Smooth muscle cell (in vitro differentiated cells): ENCODE measurements around the gene TBXA2R. TPM values are rescaled to one million over a fixed set of nuclear protein-coding genes. Genes with fewer than 3 reads are reported as not detected.

ENCODE experiments used
- DNase-seq: peaks from one replicate; lab custom pipeline; 2025; ENCODE audit not compliant: unreplicated experiment; lab: John Stamatoyannopoulos, UW
- H2AFZ ChIP-seq: fragments of 200-600 bp; sonication (generic); 2 replicates; pipeline ENCODE4 v1.6.0; 2016; ENCODE audit warnings: antibody characterized with exemption, low read depth, mild to moderate bottlenecking
- H3F3A ChIP-seq: fragments of 200-600 bp; sonication (generic); 2 replicates; pipeline ENCODE4 v1.6.0; 2017; ENCODE audit warnings: antibody characterized with exemption, low read depth
- H3K27ac ChIP-seq: fragments of 200-600 bp; sonication (generic); 2 replicates; pipeline ENCODE4 v1.5.1; 2016; ENCODE audit warnings: low read depth, mild to moderate bottlenecking
- H3K27me3 ChIP-seq: fragments of 200-600 bp; sonication (generic); 2 replicates; pipeline ENCODE4 v1.6.1; 2016; ENCODE audit warnings: low read depth, mild to moderate bottlenecking
- H3K36me3 ChIP-seq: fragments of 200-600 bp; sonication (generic); 2 replicates; pipeline ENCODE4 v1.5.1; 2016; ENCODE audit warnings: low read depth
- H3K4me1 ChIP-seq: fragments of 200-600 bp; sonication (generic); 2 replicates; pipeline ENCODE4 v1.5.1; 2016; ENCODE audit warnings: low read depth
- H3K4me2 ChIP-seq: fragments of 200-600 bp; sonication (generic); 2 replicates; pipeline ENCODE4 v1.6.0; 2016; ENCODE audit warnings: mild to moderate bottlenecking
- H3K4me3 ChIP-seq: fragments of 200-600 bp; sonication (generic); 2 replicates; pipeline ENCODE4 v1.5.1; 2016; ENCODE audit warnings: mild to moderate bottlenecking
- H3K79me2 ChIP-seq: fragments of 200-600 bp; sonication (generic); 2 replicates; pipeline ENCODE4 v1.6.0; 2016; ENCODE audit warnings: low read depth, mild to moderate bottlenecking
- H3K9ac ChIP-seq: fragments of 200-600 bp; sonication (generic); 2 replicates; pipeline ENCODE4 v1.6.0; 2016; ENCODE audit warnings: low read depth
- H3K9me3 ChIP-seq: fragments of 200-600 bp; sonication (generic); replicated peaks from 2 replicates; pipeline ENCODE4 v1.5.1; 2016; ENCODE audit warnings: low read depth
- H4K20me1 ChIP-seq: fragments of 200-600 bp; sonication (generic); 2 replicates; pipeline ENCODE4 v1.6.0; 2016; ENCODE audit warnings: low read depth
- WGBS: methylation state at CpG from one replicate; pipeline ENCODE4 v1.1.7; 2016; ENCODE audit warnings: low lambda C conversion rate; 5-methylcytosine and 5-hydroxymethylcytosine counted together
- polyA plus RNA-seq: library from polyadenylated mRNA; unstranded; fragments of >200 nt; fragmentation: Nextera tagmentation; extraction: Ambion mirVana; gene quantifications from 2 replicates; pipeline ENCODE4 v1.2.1, GENCODE V29; 2016
- total RNA-seq: library from RNA; depleted of rRNA; stranded (reverse); fragments of >200 nt; gene quantifications from 2 replicates; pipeline ENCODE4 v1.2.3, GENCODE V29; 2014
- TF ChIP-seq, protein P1 (sequence below): fragments of 200-600 bp; sonication (generic); IDR thresholded peaks from 2 replicates; pipeline ENCODE4 v1.5.1; 2017; ENCODE audit warnings: borderline replicate concordance, mild to moderate bottlenecking, antibody characterized with exemption; ENCODE audit not compliant: insufficient read depth, poor library complexity, severe bottlenecking

TBXA2R gene
- total and polyA plus RNA-seq, 2 experiments from 2014 or later: 1.7 to 9.3 TPM

DNA sequence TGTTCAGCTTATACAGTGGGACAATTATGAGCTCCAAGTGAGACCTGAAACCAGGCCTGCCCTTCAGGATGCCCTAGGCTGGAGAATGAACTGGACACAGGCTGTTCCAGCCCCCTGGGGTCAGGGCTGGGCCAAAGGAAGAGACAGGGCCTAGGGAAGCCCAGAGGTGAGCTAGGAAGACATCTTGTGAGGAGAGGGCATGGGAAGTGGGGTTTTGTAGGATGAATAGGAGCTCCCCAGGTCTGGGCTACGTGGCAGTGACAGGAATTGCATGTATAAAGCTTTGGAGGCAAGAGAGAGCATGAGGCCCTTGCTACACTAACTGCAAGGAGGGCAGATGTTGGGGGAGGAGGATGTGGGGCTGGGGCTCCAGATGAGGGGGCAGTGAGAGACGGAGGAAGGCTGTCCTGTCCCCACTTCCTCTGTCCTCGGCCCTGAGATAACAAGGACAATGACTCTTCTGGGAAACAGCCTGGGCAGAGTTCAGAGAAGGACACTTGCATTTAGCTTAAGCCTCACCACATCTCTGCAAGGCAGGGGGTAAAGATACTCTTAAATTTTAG lies 1.5 kb upstream of the TBXA2R start:
- Histone ChIP-seq H3K9ac (no peak overlapping the region), H3F3A (no peaks in the 10 kb centered on the region), H3K27me3 (no peaks in the 10 kb centered on the region), H2AFZ (no peak overlapping the region), H3K79me2 (no peaks in the 10 kb centered on the region), H4K20me1 (no peaks in the 10 kb centered on the region), H3K4me2 (peak overlapping the region; percentile 86), H3K9me3 (no peaks in the 10 kb centered on the region), H3K4me3 (peak overlapping the region; percentile 65), H3K27ac (peak overlapping the region; percentile 43), H3K4me1 (peaks cover 8% of the 10 kb centered on the region), H3K36me3 (no peaks in the 10 kb centered on the region)
- TF ChIP-seq, protein P1, sequence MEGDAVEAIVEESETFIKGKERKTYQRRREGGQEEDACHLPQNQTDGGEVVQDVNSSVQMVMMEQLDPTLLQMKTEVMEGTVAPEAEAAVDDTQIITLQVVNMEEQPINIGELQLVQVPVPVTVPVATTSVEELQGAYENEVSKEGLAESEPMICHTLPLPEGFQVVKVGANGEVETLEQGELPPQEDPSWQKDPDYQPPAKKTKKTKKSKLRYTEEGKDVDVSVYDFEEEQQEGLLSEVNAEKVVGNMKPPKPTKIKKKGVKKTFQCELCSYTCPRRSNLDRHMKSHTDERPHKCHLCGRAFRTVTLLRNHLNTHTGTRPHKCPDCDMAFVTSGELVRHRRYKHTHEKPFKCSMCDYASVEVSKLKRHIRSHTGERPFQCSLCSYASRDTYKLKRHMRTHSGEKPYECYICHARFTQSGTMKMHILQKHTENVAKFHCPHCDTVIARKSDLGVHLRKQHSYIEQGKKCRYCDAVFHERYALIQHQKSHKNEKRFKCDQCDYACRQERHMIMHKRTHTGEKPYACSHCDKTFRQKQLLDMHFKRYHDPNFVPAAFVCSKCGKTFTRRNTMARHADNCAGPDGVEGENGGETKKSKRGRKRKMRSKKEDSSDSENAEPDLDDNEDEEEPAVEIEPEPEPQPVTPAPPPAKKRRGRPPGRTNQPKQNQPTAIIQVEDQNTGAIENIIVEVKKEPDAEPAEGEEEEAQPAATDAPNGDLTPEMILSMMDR: no peak
- DNase-seq: no peak
- 82% methylated on average over 3 of the region's 3 CpGs for WGBS

DNA sequence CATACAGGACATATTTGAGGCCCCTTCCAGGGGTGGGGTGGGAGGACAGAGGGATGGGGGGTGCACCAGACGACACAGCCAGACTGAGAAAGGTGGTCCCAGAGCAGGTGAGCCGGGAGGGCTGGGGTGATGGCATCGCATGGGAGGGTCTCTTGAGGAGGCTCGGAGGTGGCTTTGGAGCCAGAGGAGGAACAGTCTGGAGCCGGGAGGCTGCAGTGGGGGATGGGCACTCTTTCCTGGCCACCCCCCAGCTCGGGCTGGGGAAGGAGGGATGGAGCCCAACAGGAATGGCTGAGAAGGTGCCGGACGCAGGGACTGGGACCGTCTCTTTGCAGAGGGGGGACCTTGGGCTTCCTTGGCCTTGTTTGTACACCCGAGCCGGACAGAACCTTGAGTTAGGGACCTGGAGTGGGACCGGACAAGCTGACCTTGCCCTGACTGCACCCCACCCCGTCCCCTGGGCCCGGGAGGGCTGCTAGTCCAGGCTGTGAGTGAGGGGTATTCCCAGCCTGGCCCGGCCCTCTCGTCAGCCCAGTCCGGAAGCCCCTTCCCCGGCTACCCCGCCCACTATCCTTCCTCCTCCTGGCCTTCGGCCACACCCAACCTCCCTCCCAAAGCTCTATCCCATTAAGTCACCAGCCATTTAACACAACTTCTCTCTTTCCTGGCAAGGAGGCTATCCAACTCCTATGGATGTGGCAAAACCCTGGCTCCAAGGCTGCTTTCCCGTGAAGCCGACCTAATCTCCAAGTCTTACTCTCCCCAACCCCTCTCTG lies 816 bp upstream of the TBXA2R start:
- Histone ChIP-seq H4K20me1 (no peaks in the 10 kb centered on the region), H3K9me3 (no peaks in the 10 kb centered on the region), H3K4me1 (peaks cover 8% of the 10 kb centered on the region), H3K9ac (no peak overlapping the region), H3K79me2 (no peaks in the 10 kb centered on the region), H3K36me3 (no peaks in the 10 kb centered on the region), H2AFZ (peak overlapping the region; percentile 63), H3K4me3 (peak overlapping the region; percentile 65), H3K27me3 (no peaks in the 10 kb centered on the region), H3F3A (no peaks in the 10 kb centered on the region), H3K27ac (peak overlapping the region; percentile 43), H3K4me2 (peak overlapping the region; percentile 86)
- WGBS: 22% methylated on average over 18 of the region's 22 CpGs
- TF ChIP-seq, protein P1: no peak
- DNase-seq: peak; percentile 40

DNA sequence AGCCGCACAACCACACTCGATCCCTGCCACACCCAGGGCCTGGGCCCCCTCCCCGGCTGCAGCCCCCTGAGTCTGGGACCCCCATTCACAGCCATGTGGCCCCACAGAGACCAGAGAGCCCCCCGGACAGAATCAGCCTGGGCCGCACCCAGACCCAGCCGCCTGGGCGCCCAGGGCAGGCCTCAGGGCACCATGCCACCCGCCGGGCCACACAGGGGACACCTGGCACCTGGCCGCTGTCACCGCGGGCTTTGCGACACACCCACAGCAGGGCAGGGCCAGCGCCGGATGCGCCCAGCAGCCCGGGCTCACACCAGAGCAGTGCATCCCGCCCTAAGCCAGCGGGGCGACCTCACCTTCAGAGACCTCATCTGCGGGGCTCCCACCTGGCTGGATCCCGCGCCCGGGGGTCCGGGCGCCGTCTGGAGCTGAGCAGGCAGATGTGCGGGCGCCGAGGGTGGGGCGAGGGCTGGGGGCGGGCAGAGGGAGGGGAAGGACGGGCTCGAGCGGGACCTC lies 443 bp downstream of the TBXA2R start:
- Histone ChIP-seq H3K4me3 (peak overlapping the region; percentile 65), H3K9ac (peak overlapping the region; percentile 2)
- TF ChIP-seq, protein P1: no peak

More for the DNA sequence above, 443 bp downstream of the TBXA2R start:
- no peak overlapping the region for H3K27ac ChIP-seq
- H3K4me2 ChIP-seq: peak overlapping the region; percentile 86
- no peaks in the 10 kb centered on the region for H3K27me3 ChIP-seq
- no peaks in the 10 kb centered on the region for H4K20me1 ChIP-seq
- no peaks in the 10 kb centered on the region for H3K9me3 ChIP-seq
- 23% methylated on average over 26 of the region's 35 CpGs for WGBS
- no peaks in the 10 kb centered on the region for H3K79me2 ChIP-seq
- no peaks in the 10 kb centered on the region for H3K36me3 ChIP-seq
- H3F3A ChIP-seq: no peaks in the 10 kb centered on the region
- peak overlapping the region; percentile 63 for H2AFZ ChIP-seq
- H3K4me1 ChIP-seq: peaks cover 8% of the 10 kb centered on the region
- DNase-seq: no peak
